Measurements from ENCODE around the gene MYORG.
"Not testable (repeated sequence)": the region's sequence is repeated elsewhere in the genome, so short reads cannot be mapped to it uniquely, and the experiment has no call there.

Gene MYORG

DNA sequence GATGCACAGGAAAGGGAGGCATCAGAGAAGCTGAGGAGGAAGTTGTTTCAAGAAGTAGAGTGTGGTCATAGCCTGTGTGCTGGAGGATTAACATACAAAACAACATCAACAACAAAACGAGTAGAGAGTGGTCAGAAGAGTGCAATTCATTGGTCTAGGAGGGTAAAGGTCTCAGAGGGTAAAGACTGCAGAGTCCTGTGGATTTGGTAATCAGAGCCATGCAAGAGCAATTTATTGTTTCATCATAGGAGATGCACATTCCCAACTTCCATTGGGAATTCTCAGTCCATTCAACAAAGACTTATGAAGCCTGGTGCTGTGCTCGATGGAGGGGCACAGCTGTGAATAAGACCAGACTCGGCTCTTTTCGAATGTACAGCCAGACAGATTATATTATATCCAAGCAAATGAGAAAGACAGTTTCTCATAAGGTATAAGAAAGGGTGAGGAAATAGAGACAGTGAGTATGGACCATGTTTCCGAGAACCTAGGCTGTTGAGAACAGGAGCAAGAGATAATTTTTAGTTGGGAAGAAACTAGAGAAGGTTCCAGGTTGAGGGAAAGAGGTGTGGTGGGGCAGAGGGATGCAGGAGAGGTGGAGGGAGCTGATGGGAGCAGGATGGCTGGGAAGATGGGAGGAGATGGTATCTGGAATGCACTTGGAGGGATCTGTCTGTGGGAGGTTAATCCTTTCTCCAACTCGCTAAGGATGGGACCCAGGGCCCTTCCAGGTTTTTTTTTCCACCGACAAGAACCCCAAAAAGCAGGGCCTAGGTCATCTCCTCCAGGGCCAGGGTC is 7.9 kb upstream of the MYORG start:
- DNase-seq, result no peak

DNA sequence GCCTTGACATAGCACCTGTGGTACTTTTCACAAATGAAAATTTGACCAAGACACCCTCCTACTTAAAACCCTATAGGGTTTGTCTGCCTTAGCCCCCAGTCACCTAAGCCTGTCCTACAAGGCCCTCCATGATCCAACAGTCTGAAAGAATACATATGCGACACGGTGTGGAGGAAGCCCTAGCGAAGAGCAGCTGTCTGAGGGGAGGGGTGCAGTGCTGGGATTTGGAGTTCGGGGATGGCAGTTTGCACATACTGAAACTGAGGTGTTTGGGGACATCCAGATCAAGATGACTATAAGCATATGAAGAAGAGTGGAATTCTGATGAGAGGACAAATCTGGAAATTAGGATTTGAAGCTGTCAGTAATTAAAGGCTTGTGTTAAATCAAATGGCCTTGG is 7.2 kb upstream of the MYORG start:
- no peak for DNase-seq

DNA sequence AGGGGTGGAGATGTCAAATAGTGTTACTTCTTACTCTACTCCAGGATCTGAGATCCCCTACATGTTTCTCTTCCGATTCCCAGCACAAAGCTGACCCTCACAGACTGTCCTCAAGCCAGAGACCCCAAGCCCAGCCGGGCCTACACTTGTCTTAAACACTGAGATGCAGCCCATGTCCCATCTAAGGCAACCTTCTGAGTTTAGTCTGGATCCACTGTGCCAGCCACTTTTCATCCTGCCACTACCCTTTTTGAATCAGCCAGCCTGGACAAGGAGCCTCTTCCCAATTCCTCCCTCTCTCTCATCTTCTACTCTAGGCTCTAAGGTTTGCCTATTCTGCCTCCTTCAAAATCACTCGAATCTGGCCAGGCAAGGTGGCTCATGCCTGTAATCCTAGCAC is 6.2 kb upstream of the MYORG start:
- DNase-seq, result no peak

DNA sequence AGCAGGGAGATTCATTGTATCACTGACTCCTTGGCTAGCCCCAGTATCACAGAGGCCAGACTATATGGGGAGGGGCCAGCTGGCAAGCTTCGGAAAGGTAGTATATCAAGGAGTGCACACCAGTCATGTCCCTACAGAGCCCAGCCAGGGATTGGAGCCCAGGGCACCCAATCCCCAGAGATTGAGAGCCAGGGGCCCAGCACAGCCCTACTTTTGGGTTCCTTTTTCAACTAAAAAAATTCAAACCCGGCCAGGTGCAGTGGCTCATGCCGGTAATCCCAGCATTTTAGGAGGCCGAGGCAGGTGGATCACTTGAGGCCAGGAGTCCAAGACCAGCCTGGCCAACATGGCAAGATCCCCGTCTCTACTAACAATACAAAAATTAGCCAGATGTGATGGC is 5.4 kb upstream of the MYORG start:
- no peak for DNase-seq

DNA sequence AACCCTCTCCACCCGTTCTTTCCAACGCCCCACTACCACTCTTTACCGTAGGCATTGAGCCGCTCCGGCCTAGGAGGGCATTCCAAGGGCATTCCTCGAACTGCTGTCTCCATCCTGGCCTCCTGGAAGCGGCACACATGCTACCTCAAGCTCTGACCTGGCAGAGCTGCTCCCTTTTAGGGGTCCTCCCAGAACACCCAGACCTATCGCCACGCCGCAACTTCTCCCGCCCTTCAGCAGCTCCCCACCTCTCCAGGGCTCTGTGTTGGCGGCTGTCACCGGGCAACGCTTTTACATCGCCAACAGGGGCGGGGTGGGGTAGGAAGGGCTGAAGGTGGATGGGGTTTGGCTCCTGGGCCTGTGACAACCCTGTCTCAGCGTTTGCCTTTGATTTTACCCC is 4.6 kb upstream of the MYORG start:
- no peak for DNase-seq

DNA sequence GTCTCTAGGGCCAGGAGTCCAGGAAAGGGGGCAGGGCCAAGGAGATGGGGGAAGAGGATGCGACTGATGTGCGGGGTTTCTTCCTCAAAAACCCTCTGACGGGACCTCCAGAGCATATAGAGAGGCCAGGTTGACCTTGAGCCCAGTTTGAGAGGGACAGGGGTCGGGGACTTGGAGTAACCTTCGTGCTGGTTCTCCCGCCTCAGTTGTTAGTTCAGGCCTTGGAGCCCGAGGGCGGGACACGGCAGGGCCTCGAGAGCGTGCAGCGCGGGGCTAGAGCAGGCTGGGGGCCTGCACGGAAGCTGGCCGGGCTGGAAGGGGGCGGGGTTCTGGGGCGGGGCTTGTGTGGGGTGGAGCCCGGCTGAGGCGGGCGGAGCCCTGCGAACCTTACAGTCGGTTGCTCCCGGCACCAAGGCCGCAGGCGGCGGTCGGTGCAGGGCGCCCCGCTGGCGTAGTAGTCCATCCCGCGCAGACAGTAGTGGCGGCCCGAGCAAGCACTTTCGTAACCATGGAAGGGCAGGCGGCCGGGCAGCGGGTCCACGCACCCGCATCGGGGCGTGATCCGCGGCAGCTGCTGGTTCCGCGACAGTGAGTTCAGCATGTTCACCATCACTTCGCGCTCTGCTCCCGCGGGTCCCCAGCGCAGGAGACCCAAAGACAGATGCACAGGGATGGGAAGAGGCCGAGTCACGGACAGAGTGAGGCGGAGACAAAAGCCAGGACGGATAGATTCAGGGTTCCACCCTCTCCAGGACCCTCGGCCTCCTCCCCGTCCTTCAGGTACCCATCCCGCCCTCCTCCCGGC is 4.0 kb upstream of the MYORG start:
- peak; percentile 24 for DNase-seq

DNA sequence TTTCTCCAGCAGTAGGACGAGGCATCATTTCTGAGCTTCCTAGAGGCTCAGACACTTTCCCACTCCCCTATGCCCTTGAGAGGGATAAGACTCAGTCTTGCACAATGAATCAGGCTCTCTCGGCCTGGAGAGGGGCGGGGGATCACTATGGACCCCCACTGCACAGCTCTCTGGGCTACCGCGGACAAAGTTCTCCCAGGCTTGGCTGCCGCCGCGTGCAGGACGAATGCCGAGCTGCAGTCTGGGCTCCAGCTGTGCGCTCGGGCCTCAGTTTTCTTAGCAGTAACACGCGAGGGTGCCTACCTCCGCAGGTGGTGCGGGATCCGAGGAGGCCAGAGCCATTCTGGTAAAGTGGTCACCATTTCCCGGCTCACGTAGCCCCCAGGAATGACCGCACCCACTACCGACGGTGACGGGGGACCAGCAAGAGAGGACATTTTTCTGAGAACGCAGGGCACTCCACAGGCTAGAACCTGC is 3.4 kb upstream of the MYORG start:
- DNase-seq, result no peak

DNA sequence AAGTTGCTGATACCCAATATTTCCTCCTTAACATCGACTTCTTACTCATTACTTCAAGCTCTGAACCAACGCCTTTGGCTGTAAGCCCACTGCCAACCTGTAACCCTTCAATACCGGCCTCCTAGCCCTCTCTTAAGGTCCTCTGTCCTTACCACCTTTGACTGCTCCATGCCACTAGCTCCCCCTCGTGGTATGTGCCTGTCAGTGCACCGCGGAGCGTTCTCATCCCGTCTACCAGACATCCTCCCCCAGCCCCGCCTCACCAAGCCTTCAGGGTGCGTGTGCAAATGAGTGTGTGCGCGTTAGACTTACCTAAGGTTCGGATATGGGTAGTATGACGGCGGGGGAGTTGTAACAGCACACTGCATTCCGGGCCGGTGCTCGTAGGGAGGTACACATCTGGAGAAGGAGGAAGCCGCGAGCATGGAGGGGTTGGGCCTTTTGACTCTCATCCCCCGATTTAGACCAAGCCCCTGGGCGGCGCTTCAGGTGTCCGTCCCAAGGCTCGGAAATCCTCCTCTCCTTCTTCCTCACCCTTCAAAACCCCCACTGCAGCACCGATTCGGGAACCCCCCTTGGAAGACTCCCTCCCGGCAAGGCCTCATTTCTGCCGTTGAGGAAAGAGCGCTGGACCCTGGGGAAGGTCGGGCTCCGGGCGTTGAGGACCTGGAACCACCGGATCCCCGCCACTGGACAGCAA is 2.8 kb upstream of the MYORG start:
- peak; percentile 86 for DNase-seq

DNA sequence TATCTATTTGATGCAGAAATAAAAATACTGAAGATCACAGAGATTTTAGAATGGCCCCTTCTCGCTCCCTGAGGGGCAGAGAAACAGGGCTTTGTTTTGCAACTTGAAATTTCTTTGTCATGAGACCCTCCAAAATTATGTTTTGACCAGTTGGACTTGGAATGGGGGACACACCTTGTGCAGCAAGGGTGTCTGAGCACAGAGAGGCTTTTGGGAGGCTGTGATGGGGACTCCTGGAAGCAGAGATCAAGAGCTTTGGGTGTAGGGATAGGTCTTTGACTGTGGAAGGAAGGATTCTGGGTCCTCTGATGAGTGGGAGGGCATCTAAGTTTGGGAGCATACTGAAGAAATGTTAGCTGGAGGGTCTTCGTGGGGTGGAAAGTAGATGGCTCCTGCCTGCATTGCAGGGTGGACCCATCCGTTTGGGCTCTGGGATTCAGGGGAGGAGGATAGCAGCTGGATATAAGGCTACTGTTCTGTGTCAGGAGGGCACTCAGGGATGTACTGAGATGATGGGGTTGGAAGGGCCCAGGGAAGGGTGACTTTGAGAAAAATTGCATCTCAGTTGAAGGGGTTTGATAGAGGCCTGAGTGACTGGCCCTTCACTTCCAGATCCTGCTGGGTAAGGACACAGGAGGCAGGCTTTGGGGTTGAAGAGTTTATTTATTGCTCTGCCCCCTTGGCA is 1.8 kb upstream of the MYORG start:
- DNase-seq, result no peak

DNA sequence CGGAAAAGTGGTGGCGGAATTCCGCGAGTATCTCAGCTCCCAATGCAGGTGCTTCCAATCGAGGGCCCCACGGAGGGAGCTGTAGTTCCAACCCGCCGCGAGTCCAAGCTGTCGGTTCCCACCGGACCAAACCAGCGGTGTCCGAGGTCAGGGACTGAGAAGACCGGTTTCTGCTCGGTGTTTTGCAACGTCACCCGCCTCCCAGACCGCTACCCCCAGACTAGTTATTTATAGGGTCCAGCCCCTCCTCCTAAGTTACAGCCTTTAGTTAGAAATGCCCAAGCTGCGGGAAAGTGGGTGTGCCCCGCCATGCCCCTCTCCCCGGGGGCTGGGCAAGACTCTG is 677 bp upstream of the MYORG start:
- no peak for DNase-seq

DNA sequence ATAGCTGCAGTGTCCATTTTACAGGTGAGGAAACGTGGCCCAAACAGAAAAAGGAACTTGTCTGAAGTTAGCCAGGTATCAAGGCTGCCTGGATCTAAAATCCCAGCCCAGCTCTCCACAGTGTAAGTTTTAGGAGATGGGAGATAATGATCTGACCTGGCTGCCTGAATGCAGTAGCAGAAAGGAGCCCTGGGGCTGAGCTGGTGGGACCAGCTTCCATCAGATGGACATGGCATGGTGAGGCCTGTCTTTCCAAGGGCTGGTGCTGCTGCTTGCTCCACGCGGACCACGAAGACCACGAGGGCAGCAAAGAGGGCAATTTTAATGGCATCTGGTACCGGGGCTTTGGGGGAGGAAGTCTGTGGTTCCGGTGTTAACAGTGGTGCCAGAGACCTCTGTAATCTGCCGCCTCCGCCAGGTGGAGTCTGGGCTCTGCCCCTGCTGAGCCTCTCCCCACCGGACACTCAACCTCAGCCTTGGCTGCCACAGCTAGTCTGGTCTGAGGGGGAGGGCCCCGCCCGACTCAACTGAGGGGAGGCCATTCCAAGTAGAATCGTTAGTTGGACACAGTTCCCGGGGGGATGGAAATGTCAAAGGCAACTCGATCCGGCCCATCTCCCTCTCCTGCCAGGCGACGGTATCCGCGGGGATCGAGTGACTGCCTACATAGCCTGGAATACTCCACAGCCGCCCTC is 650 bp downstream of the MYORG start:
- no peak for DNase-seq

DNA sequence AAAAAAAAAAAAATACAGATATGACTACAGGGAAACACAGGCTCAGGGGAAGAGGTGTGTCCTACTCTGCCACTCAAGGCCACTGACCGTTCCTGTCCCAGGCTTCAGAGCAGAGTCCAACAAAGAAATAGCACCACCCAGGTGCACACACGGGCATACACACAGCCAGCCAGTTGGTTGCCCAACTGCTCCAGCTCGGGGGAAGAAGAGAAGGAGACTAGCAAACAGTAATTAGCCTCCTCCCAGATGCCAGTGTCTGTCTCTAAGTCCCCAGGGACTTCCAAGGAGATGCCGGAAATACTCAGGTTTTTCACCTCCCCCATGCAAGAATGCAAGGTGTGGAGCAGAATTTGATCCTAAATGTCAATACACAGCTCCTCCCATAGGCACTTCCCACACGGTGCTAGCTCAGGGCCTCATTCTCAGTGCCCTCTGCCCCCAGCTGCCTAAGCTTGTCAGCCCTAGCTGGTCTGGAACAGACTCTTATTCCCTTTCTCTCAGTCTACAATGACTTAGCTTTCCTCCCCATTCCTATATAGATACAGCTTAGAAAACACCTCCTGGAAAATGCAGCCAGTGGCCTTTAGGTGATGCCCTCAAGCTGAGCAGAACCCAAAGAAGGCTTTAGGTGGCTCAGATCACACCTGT is 1.7 kb downstream of the MYORG start:
- no peak for DNase-seq

DNA sequence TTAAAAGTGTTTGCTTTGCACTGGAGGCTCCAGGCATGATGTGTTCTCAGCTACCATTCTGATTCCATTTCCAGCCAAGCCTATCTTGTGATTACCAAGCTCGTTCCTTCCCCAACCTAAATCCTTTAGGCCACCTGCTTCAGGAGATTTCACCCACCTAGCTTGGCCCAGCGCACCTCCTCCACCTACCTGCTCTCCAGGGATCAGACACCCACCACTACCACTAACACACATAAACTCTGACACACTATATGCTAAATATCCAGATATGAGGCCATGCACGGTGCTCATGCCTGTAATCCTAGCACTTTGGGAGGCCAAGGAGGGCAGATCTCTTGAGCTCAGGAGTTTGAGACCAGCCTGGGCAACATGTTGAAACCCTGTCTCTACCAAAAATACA is 2.4 kb downstream of the MYORG start:
- DNase-seq, result no peak

DNA sequence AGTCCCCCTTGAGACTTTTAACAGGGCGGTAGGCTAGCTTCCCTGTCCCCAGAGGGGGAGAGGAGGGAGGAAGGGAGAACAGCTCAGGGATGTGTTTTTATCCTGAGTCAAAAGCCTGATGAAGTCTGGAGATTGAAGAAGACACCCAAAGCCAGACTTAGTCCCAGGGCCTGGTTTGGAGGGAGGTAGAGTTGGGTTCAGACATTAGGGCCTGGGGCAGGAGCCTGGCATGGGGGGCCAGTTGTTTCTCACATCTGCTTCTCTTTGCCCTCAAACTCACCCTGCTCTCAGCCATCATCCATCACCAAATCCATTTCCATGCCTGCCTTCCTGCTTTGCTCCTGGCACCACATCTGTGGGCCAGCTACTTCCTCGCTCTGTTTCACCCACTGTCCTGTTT is 2.9 kb downstream of the MYORG start:
- DNase-seq, result no peak

DNA sequence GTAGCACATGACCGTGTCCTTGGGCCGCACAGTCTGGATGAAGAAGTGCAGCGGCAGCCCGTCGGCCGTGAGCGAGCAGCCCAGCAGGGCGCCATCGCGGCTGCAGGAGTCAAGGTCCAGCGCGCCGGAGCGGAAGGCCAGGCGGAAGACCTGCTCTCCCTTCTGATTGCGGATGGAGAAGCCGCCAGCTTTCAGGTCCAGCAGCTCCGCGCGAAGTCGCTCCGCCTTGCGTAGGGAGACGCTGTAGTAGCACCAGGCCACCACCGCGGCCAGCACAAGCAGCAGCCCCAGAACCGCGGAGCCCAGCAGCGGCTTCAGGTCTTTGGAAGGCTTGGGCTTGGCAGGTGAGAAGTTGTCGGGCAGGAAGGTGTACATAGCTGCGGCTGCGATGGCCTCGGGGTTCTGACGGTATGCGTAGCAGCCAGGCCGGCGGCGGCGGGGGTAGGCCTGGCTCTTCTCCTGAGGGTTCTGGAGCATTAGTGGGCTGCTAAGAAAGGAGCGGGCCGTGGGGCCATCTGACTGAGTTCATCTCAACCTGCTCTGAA is 4.2 kb downstream of the MYORG start:
- DNase-seq, result no peak

DNA sequence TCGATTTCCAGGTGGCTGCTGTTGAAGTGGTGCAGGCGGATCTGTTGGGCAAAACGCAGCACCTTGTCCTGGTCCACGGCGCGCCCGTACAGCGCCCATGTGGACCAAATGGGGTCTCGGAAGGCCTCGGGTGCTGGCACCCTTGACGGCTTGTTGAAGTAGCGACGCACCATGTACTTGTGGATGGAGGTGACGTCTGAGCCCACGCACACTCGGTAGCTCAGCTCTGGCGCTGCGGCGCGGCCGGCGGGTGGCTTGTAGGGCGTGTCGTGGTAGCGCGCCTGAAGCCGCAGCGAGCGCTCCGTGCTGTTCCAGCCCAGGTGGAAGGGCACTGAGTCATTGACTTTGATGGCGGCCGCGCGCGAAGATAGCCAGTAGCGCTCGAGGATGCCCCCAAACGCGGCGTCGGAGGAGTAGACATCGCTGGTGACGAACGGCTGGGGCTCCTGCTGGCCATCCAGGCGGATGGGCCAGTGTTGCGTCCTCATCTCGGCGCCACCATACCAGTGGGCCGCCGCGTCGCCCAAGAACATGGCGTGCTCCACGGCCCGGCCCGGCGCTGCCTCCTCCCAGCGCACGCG is 4.7 kb downstream of the MYORG start:
- no peak for DNase-seq

DNA sequence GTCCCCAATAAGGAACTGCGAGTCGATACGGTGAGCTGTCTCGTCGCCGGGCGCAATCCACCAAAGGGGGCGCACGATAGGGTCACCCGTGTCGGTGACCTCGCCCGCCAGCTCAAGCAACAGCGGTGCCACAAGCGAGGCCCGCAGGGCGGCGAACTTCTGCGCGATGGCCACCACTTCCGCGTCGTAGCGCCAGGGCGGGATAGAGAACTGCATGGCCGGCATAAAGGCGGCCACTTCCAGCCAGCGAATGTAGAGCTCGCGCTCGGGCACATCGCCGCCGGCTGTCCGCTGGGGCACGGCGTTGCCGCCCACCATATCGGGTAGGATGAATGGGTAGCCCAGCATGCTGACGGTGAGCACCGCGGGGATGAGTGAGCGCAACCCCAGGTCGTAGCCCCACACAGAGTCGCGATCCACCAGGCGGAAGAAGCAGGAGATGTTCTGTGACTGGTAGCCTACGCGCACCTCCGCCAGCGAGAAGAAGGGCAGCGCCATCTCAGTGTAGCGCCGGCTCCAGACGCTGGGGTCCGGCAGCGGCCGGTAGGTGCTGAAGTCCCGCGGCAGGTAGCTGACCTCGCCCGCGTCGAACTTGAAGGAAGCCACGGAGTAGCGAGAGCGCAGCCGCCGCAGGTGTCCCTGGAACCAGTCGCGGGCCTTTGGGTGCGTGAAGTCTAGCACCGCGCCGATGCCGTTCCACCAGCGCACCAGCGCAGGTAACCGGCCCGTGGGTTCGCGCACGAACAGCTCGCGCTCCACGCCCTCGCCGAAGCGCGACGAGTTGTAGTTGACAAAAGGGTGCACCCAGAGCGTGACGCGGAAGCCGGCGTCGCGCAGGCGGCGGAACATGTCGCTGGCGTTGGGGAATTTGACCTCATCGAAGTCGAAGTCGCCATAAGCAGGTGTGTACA is 5.5 kb downstream of the MYORG start:
- DNase-seq, result no peak

DNA sequence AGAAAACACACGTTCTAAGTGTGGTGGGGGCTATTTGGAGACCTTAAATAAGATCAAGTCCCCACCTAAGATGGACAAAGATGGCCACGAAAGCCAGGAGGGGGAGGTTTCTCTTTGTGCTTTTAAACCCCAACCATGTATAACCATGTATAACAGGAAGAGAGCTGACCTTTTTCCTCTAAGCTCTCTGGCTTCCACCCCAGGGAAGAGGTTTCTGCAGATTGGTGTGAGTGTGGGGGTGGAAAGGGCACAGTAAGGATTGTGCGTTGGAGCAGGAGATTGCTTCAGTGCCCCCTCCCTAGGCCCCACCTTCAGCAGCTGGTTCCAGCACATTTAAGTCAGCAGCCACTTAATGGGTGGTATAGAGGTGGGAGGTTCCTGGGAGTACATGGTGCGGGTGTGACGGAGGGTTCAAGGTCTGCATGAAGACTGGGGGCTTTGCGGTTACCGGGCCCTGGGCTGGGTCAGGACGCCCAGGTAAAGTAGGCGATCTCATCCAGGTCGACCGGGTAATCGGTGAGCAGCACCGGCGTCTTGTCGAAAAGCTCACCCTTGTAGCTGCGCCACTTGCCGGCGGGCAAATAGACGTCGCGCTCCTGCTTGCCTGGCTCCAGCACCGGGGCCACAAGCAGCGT is 6.2 kb downstream of the MYORG start:
- DNase-seq, result no peak

DNA sequence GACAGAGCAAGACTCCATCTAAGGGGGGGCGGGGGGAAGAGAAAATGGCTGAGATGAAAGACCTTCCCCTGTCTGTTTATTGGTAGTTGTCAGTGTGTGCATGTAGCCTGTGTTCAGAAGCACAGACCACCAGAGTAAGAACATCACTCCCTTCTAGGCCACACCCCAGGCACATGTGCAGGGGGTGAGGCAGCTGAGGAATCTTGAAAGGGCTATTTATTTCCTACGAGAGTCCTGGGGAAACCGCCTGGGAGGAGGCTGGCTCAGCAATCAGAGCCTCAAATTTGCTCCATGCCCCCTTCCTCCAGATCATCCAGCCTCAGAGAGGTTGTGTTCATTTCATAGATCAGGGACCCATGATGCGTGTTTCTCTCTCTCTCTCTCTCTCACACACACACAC is 7.1 kb downstream of the MYORG start:
- DNase-seq, result no peak

DNA sequence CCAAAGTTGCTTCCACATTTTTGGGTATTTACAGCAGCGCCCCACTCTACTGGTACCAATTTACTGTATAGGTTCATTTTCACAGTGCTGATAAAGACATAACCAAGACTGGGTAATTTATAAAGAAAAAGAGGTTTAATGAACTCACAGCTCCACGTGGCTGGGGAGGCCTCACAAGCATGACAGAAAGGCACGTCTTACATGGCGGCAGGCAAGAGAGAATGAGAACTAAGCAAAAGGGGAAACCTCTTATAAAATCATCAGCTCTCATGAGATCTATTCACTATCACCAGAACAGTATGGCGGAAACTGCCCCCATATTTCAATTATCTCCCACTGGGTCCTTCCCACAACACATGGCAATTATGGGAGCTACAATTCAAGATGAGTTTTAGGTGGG is 7.9 kb downstream of the MYORG start:
- not testable (repeated sequence) for DNase-seq
